GM12865 (cell line): Measurements from ENCODE around the gene PDS5A.
"Not testable (repeated sequence)": the region's sequence is repeated elsewhere in the genome, so short reads cannot be mapped to it uniquely, and the experiment has no call there.

Experiments
- DNase-seq: peaks from one replicate; pipeline ENCODE4 v3.0.0; 2010; ENCODE audit warnings: low read depth
- H3K4me3 ChIP-seq: 2 replicates; pipeline ENCODE4 v1.5.1; 2011; ENCODE audit warnings: mild to moderate bottlenecking, low read depth, low read length, control low read depth
- TF ChIP-seq, protein P1 (sequence below): IDR thresholded peaks from 2 replicates; pipeline ENCODE4 v1.5.1; 2011; ENCODE audit warnings: low read length, control low read depth, low read depth, inconsistent platforms; ENCODE audit not compliant: insufficient read depth; ENCODE audit errors: missing control alignments

PDS5A gene

DNA sequence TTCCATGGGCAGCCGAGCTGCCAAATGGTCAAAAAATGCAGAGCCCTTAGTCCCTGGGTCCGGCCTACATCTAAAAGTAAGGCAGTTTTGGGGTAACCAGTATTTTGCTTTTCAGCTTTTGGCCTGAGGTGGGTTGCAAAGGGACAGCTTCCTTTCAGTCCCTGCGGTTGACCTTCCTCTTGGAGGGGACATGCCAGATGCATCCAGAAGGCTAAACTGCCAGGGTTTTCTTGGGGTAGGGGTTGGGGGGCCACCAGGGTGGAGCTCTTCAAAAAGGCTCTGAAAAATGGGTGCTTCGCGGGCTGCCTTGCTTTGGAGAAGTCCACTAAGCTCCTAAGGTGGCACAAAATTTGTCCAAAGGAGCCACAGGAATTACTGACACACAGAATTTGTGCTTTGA lies 159.1 kb downstream of the PDS5A start:
- DNase-seq = no peak
- H3K4me3 ChIP-seq = no peak overlapping the region
- TF ChIP-seq, protein P1, sequence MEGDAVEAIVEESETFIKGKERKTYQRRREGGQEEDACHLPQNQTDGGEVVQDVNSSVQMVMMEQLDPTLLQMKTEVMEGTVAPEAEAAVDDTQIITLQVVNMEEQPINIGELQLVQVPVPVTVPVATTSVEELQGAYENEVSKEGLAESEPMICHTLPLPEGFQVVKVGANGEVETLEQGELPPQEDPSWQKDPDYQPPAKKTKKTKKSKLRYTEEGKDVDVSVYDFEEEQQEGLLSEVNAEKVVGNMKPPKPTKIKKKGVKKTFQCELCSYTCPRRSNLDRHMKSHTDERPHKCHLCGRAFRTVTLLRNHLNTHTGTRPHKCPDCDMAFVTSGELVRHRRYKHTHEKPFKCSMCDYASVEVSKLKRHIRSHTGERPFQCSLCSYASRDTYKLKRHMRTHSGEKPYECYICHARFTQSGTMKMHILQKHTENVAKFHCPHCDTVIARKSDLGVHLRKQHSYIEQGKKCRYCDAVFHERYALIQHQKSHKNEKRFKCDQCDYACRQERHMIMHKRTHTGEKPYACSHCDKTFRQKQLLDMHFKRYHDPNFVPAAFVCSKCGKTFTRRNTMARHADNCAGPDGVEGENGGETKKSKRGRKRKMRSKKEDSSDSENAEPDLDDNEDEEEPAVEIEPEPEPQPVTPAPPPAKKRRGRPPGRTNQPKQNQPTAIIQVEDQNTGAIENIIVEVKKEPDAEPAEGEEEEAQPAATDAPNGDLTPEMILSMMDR = no peak

- peak; percentile 22 for DNase-seq
- no peak overlapping the region for H3K4me3 ChIP-seq
- TF ChIP-seq, protein P1 = no peak
These were observed 163.1 kb downstream of the PDS5A start for GRCh38 chr4:39814403-39815185.

- DNase-seq, H3K4me3 ChIP-seq: not testable (repeated sequence)
These were observed 163.9 kb downstream of the PDS5A start for GRCh38 chr4:39813761-39814160.

- DNase-seq = not testable (repeated sequence)
These were observed 164.7 kb downstream of the PDS5A start for GRCh38 chr4:39813033-39813432.

GRCh38 chr4:39812500-39812899 lies 165.2 kb downstream of the PDS5A start:
- no peak overlapping the region for H3K4me3 ChIP-seq
- TF ChIP-seq, protein P1 = no peak
- no peak for DNase-seq

More at GRCh38 chr4:39813033-39813432, 164.7 kb downstream of the PDS5A start:
- H3K4me3 ChIP-seq = not testable (repeated sequence)

GRCh38 chr4:39808231-39808749 lies 169.4 kb downstream of the PDS5A start:
- DNase-seq = no peak
- H3K4me3 ChIP-seq = no peak overlapping the region
- TF ChIP-seq, protein P1 = no peak

DNA sequence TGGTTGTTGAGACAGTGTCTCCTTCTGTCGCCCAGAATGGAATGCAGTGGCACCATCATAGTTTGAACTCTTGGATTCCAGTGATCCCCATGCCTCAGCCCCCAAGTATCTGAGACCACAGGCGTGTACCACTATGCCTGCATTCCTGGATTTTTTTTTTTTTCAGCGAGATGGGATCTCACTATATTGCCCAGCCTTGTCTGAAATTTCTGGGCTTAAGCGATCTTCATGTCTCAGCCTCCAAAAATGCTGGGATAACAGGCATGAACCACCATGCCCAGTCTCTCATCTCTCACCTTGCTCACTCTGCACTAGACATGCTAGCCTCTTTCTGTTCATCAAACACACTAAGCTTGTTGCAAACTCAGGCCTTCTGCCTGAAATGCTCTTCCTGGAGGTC lies 175.7 kb downstream of the PDS5A start:
- H3K4me3 ChIP-seq = no peak overlapping the region
- TF ChIP-seq, protein P1 = no peak
- no peak for DNase-seq

GRCh38 chr4:39792976-39793375 lies 184.7 kb downstream of the PDS5A start:
- DNase-seq, H3K4me3 ChIP-seq: not testable (repeated sequence)
